Loucy (cell line): ENCODE data around the gene SPN.
A peak's percentile ranks its signal among the peaks of the same experiment; 100 is the strongest.
"Not testable (repeated sequence)": the region's sequence is repeated elsewhere in the genome, so short reads cannot be mapped to it uniquely, and the experiment has no call there.

Experiments
- H2AFZ ChIP-seq: fragments of 200-600 bp; sonication (generic); 2 replicates; pipeline ENCODE4 v1.6.0; 2016; ENCODE audit warnings: antibody characterized with exemption, mild to moderate bottlenecking, low read length, moderate library complexity
- H3F3A ChIP-seq: fragments of 200-600 bp; 2 replicates; pipeline ENCODE4 v1.6.0; 2016; ENCODE audit warnings: antibody characterized with exemption, low read depth, mild to moderate bottlenecking
- H3K27me3 ChIP-seq: fragments of 200-600 bp; sonication (generic); 2 replicates; pipeline ENCODE4 v1.6.1; 2014; ENCODE audit warnings: low read length, mild to moderate bottlenecking; ENCODE audit not compliant: insufficient read depth, poor library complexity, severe bottlenecking
- H3K36me3 ChIP-seq: fragments of 200-600 bp; sonication (generic); 2 replicates; pipeline ENCODE4 v1.6.1; 2016; ENCODE audit warnings: low read length; ENCODE audit not compliant: insufficient read depth
- H3K4me1 ChIP-seq: fragments of 200-600 bp; sonication (generic); 2 replicates; pipeline ENCODE4 v1.5.1; 2014; ENCODE audit warnings: low read length, mild to moderate bottlenecking; ENCODE audit not compliant: insufficient read depth, poor library complexity, severe bottlenecking
- H3K4me2 ChIP-seq: fragments of 200-600 bp; sonication (generic); 2 replicates; pipeline ENCODE4 v1.6.0; 2014; ENCODE audit warnings: antibody characterized with exemption, low read length, low read depth, mild to moderate bottlenecking; ENCODE audit not compliant: poor library complexity, severe bottlenecking
- H3K4me3 ChIP-seq: fragments of 200-600 bp; sonication (generic); 2 replicates; pipeline ENCODE4 v1.5.1; 2014; ENCODE audit warnings: low read length, mild to moderate bottlenecking, mixed read lengths; ENCODE audit not compliant: poor library complexity, severe bottlenecking
- H3K79me2 ChIP-seq: fragments of 200-600 bp; sonication (generic); 2 replicates; pipeline ENCODE4 v1.6.1; 2014; ENCODE audit warnings: low read length; ENCODE audit not compliant: insufficient read depth
- H3K9ac ChIP-seq: fragments of 200-600 bp; sonication (generic); 2 replicates; pipeline ENCODE4 v1.6.0; 2014; ENCODE audit warnings: mild to moderate bottlenecking, low read depth, low read length, moderate library complexity; ENCODE audit not compliant: poor library complexity, severe bottlenecking
- H3K9me2 ChIP-seq: fragments of 200-600 bp; sonication (generic); replicated peaks from 2 replicates; pipeline ENCODE4 v1.6.1; 2016; ENCODE audit warnings: low read depth, low read length, mixed read lengths
- H3K9me3 ChIP-seq: fragments of 200-600 bp; sonication (generic); 2 replicates; pipeline ENCODE4 v1.6.1; 2014; ENCODE audit warnings: mild to moderate bottlenecking, antibody characterized with exemption, low read length, low read depth; ENCODE audit not compliant: insufficient read depth
- H4K20me1 ChIP-seq: fragments of 200-600 bp; sonication (generic); 2 replicates; pipeline ENCODE4 v1.6.0; 2014; ENCODE audit warnings: antibody characterized with exemption, low read length, mild to moderate bottlenecking; ENCODE audit not compliant: insufficient read depth, poor library complexity, severe bottlenecking
- EZH2phosphoT487 ChIP-seq: fragments of 200-600 bp; IDR thresholded peaks from 2 replicates; pipeline ENCODE4 v1.6.1; 2018; ENCODE audit warnings: antibody characterized with exemption, mild to moderate bottlenecking, moderate library complexity, borderline replicate concordance
- TF ChIP-seq, protein P1 (sequence below): fragments of 200-600 bp; sonication (generic); conservative IDR thresholded peaks from 2 replicates; pipeline ENCODE4 v1.5.1; 2014; ENCODE audit warnings: mild to moderate bottlenecking, antibody characterized with exemption, low read length

The SPN gene

DNA sequence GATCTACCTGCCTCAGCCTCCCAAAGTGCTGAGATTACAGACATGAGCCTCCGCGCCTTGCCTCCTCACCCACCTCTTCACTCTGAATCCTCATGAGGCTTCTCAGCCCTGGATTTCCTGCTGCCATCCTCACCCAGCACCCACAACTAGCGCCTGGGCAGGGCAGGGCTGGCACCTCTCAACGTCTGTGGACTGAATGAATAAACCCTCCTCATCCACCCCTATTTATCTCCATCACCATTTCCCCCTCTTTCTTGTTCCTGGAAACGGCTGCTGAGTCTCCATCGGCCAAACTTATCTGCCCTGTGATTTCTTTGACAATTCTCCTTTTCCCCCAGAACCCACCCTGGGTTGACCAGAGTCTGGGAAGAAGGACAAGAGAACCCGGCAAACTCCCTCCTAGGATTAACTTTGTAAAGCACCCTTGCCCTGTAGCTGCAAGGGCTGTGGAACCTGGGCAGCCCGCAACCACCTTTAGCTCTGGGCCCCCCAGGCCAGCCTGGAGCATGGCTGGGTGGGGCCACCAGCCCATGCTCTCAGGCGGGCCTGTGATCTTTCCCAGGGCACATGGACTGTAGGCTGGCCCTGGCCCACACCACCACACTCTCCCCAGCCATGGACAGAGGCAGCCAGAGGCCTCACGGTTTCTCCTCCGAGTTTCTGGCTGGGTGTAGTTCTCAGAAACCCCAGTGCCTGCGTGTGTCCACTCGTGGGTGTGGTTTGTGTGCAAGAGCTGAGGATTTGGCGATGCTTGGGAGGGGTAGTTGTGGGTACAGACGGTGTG lies 2.4 kb downstream of the SPN start:
- no peaks in the 10 kb centered on the region for H3K9me2 ChIP-seq
- peaks cover 99% of the 10 kb centered on the region for H3K79me2 ChIP-seq
- H4K20me1 ChIP-seq: peaks cover 67% of the 10 kb centered on the region
- no peaks in the 10 kb centered on the region for H3K9me3 ChIP-seq
- H3F3A ChIP-seq: no peaks in the 10 kb centered on the region
- H3K27me3 ChIP-seq: peaks cover 14% of the 10 kb centered on the region
- peaks cover 27% of the 10 kb centered on the region for H3K36me3 ChIP-seq
- H3K4me2 ChIP-seq: peak overlapping the region; percentile 100
- TF ChIP-seq, protein P1, sequence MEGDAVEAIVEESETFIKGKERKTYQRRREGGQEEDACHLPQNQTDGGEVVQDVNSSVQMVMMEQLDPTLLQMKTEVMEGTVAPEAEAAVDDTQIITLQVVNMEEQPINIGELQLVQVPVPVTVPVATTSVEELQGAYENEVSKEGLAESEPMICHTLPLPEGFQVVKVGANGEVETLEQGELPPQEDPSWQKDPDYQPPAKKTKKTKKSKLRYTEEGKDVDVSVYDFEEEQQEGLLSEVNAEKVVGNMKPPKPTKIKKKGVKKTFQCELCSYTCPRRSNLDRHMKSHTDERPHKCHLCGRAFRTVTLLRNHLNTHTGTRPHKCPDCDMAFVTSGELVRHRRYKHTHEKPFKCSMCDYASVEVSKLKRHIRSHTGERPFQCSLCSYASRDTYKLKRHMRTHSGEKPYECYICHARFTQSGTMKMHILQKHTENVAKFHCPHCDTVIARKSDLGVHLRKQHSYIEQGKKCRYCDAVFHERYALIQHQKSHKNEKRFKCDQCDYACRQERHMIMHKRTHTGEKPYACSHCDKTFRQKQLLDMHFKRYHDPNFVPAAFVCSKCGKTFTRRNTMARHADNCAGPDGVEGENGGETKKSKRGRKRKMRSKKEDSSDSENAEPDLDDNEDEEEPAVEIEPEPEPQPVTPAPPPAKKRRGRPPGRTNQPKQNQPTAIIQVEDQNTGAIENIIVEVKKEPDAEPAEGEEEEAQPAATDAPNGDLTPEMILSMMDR: no peak
- TF ChIP-seq EZH2phosphoT487: no peak
- H2AFZ ChIP-seq: no peak overlapping the region
- H3K4me1 ChIP-seq: peaks cover 49% of the 10 kb centered on the region
- peak overlapping the region; percentile 91 for H3K4me3 ChIP-seq
- peak overlapping the region; percentile 99 for H3K9ac ChIP-seq

DNA sequence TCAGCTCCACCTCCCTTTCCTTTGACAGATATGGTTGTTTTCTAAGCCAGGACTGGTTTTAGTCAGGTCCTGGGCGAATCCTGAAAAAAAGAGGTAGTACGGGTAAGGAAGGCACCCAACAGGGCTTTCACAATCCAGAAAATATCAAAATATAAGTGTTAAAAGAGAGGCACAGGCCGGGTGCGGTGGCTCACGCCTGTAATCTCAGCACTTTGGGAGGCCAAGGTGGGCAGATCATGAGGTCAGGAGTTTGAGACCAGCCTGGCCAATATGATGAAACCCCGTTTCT lies 4.2 kb downstream of the SPN start:
- H3K27me3 ChIP-seq: peaks cover 14% of the 10 kb centered on the region
- H3K9ac ChIP-seq: peak overlapping the region; percentile 99
- H3K36me3 ChIP-seq: peaks cover 30% of the 10 kb centered on the region
- H3K4me1 ChIP-seq: peaks cover 34% of the 10 kb centered on the region
- H3F3A ChIP-seq, H2AFZ ChIP-seq, H3K9me3 ChIP-seq, H3K9me2 ChIP-seq: not testable (repeated sequence)
- peaks cover 74% of the 10 kb centered on the region for H4K20me1 ChIP-seq
- H3K79me2 ChIP-seq: peaks cover 98% of the 10 kb centered on the region
- H3K4me2 ChIP-seq: peak overlapping the region; percentile 100
- H3K4me3 ChIP-seq: peak overlapping the region; percentile 91

DNA sequence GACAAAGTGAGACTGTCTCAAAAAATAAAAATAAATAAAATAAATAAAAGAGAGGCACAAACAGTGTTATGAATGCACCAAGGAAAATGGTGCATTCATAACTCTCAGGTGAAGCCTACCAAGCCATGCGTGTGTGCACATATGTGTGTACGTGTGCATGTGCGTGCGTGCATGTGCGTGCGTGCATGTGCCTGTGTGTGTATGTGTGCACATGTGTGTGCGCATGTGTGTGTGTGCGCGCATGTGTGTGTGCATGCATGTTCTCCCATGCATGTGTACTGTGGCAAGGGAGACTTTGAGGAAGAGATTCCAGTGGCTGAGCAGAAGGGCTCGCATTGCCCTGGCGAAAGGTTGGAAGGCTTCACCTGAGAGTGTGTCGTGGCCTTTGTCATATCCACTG lies 4.7 kb downstream of the SPN start:
- H3K9ac ChIP-seq: no peak overlapping the region
- H4K20me1 ChIP-seq: peaks cover 74% of the 10 kb centered on the region
- H3K27me3 ChIP-seq: peaks cover 14% of the 10 kb centered on the region
- H3K79me2 ChIP-seq: peaks cover 97% of the 10 kb centered on the region
- peak overlapping the region; percentile 100 for H3K4me2 ChIP-seq
- no peaks in the 10 kb centered on the region for H3K9me3 ChIP-seq
- TF ChIP-seq EZH2phosphoT487: no peak
- TF ChIP-seq, protein P1: no peak
- H3K4me1 ChIP-seq: peaks cover 32% of the 10 kb centered on the region
- H2AFZ ChIP-seq: no peak overlapping the region
- peak overlapping the region; percentile 91 for H3K4me3 ChIP-seq
- no peaks in the 10 kb centered on the region for H3F3A ChIP-seq
- H3K36me3 ChIP-seq: peaks cover 30% of the 10 kb centered on the region
- H3K9me2 ChIP-seq: no peaks in the 10 kb centered on the region

DNA sequence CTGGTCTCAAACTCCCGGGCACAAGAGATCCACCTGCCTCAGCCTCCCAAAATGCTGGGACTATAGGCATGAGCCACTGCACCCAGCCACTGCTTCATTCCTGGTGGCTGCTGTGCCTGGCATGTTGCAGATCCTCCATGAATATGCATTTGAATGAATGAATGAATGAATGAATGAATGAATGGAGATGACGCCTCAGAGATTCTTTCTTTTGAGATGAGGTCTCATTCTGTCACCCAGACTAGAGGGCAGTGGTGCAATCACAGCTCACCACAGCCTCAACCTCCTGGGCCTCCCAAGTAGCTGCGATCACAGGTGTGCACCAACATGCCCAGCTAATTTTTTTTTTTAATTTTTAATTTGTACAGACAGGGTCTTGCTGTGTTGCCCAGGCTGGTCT lies 5.2 kb downstream of the SPN start:
- H2AFZ ChIP-seq: no peak overlapping the region
- H3K79me2 ChIP-seq: peaks cover 98% of the 10 kb centered on the region
- H3K9ac ChIP-seq: no peak overlapping the region
- H3K4me2 ChIP-seq: peak overlapping the region; percentile 100
- TF ChIP-seq, protein P1: no peak
- TF ChIP-seq EZH2phosphoT487: no peak
- H3K9me3 ChIP-seq: no peaks in the 10 kb centered on the region
- peaks cover 14% of the 10 kb centered on the region for H3K27me3 ChIP-seq
- H4K20me1 ChIP-seq: peaks cover 74% of the 10 kb centered on the region
- peaks cover 30% of the 10 kb centered on the region for H3K36me3 ChIP-seq
- H3F3A ChIP-seq: no peaks in the 10 kb centered on the region
- peak overlapping the region; percentile 91 for H3K4me3 ChIP-seq
- no peaks in the 10 kb centered on the region for H3K9me2 ChIP-seq
- peaks cover 32% of the 10 kb centered on the region for H3K4me1 ChIP-seq
